Kidney tubule cell (primary cell): ENCODE data around the gene CXCL17.
"Not testable (repeated sequence)": the region's sequence is repeated elsewhere in the genome, so short reads cannot be mapped to it uniquely, and the experiment has no call there.

Experiments
- DNase-seq: peaks from one replicate; pipeline ENCODE4 v3.0.0-alpha.2; 2018; ENCODE audit warnings: low spot score

CXCL17 gene, protein sequence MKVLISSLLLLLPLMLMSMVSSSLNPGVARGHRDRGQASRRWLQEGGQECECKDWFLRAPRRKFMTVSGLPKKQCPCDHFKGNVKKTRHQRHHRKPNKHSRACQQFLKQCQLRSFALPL

GRCh38 chr19:42442833-42443232 is at the start of gene CXCL17:
CXCL17 (minus strand) TSS chr19:42442946; CDS start chr19:42442832, 114 bp downstream.
- no peak for DNase-seq

- DNase-seq, result no peak
Measured at GRCh38 chr19:42488783-42489521, 46.2 kb upstream of the CXCL17 start.

DNA sequence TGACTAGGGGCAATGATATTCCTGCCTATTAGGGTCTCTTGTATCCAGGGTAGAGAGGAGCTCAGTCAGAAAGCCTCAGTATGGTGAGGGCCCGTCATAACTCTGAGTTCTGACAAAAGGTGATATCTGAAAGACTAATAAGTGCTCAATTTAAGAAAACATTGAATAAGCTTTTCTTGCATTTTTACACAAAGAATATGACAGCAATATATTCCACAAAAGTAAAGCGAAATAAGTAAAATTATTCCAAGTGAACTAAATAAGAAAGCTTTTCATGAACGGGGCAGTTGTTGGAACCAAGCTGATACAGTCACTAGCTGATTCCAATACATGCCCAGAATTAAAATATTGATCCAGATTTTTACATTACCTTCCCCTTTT is 45.0 kb upstream of the CXCL17 start:
- no peak for DNase-seq

DNA sequence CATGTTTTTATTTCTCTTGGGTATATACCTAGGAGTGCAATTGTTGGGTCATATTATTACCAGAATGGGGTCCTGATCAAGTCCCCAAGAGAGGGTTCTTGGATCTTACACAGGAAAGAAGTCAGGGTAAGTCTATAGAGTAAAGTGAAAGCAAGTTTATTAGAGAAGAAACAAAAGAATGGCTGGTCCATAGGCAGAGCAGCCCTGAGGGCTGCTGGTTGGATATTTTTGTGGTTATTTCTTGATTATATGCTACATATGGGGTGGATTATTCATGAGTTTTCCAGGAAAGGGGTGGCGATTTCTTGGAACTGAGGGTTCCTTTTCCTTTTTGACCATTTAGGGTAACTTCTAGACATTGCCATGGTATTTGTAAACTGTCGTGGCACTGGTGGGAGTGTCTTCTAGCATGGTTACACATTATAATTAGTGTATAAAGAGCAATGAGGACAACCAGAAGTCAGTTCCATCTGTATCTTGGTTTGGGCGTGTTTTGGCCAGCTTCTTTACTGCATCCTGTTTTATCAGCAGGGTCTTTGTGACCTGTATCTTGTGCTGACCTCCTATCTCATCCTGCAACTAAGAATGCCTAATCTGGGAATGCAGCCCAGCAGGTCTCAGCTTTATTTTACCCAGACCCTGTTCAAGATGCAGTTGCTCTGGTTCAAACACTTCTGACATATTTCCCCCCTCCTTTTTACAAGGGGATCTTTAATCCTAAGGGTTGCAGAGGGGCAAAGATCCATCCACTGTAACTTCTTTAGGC is 44.5 kb upstream of the CXCL17 start:
- DNase-seq, result no peak

DNA sequence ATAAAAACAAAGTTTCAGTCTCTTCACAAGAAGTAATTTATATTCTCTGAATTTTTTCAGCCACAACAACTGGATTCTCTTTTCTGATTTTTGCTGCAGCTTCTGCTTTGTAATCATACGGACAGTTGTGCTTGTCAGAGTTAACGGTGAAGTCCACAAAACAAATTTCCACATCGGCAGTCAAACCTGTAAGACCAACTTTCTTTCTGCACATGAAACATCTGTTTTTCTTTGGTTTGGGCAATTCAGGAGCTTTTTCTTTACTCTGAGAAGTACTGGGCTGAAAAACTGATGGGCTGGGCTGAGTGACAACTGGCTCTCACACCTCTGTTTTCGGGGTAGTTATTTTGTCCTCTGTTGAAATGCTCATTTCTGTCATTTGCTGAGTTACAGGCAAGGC is 42.3 kb upstream of the CXCL17 start:
- not testable (repeated sequence) for DNase-seq

GRCh38 chr19:42480335-42481095 is 37.8 kb upstream of the CXCL17 start:
- peak; percentile 63 for DNase-seq

DNA sequence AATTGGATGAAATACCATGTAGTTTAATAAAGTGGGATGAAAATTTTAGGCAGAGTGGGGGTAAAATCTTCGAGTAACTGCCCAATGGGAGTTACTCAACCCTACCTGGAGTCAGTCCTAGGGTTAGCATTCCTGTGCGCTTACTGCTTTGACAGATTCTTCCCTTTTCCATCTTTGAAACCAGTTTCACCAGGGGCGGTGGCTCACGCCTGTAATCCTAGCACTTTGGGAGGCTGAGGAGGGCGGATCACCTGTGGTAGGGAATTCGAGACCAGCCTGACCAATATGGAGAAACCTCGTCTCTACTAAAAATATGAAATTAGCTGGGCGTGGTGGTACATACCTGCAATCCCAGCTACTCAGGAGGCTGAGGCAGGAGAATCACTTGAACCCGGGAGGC is 37.0 kb upstream of the CXCL17 start:
- DNase-seq, result no peak

- DNase-seq, result no peak
Measured at GRCh38 chr19:42478765-42479311, 36.1 kb upstream of the CXCL17 start.

GRCh38 chr19:42477933-42478332 is 35.2 kb upstream of the CXCL17 start:
- no peak for DNase-seq

- no peak for DNase-seq
Measured at GRCh38 chr19:42477117-42477516, 34.4 kb upstream of the CXCL17 start.

- DNase-seq, result no peak
Measured at GRCh38 chr19:42475366-42475765, 32.6 kb upstream of the CXCL17 start.

DNA sequence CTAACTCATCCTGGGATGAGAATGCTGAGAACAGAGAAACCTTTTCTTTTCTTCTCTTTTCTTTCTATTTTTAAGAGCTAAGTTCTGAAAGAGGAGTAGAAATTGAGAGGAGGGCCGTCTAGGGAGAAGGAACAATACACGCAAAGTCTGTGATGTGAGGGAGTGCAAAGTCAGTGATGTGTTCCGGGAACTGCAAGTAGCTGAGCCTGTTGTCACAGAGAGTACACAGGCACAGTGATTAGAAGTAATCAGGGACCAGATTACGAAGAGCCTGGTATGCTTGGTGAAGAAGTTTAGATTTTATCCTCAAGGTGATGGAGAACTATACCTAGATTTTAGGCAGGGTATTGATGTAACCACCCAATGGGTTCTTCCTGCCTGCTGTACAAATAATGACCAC is 32.0 kb upstream of the CXCL17 start:
- DNase-seq, result no peak

DNA sequence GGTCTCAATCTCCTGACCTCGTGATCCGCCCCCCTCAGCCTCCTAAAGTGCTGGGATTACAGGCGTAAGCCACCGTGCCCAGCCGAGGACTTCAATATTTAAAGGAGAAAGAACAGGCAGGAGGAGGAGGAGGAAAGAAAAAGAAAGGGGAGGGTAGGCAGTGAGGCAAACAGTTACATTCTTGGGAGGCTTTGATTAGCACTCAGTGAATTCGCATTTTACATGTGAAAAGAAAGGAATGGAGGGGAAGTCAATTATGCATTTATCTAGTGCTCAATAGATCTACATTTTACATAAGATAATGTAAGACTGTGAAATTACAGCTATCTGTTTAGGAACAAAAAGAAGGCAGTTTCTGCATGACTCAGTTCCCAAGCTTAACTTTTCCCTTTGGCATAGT is 30.9 kb upstream of the CXCL17 start:
- DNase-seq, result no peak

GRCh38 chr19:42472402-42473147 is 29.8 kb upstream of the CXCL17 start:
- no peak for DNase-seq

DNA sequence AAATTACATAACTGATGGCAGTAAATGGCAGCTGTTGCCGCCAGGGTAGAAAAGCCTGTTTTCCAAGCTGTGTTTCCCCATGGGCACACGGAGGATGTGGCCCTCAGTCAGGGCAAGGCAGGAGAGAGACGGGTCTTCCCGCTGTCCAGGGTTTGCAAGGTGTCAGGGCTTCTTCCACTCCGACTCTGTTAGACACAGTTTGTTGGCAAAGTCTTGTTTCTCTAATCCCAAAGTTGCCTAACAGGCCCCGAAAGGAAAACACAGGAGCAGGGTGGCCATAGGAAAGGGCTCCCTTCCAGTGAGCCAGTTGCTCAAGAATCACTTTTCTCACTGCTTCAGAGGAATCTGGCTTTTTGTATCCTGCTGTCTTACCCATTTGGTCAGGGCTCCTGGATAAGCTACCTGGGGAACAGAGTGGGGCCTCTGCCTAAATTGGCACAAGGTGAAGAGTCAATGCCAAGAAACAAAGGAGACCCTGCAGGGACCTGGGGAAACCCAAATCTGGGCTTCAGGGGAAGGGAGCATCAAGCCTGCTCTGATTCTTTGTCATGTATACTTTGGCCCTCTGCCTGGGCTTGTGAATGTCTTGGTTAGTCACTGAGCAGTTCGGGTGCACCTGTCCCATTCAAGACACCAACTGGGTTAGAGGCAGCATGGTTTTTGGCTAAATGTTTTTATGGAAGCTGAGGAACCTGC is 29.0 kb upstream of the CXCL17 start:
- DNase-seq, result no peak

GRCh38 chr19:42469311-42470235 is 26.8 kb upstream of the CXCL17 start:
- peak; percentile 41 for DNase-seq

DNA sequence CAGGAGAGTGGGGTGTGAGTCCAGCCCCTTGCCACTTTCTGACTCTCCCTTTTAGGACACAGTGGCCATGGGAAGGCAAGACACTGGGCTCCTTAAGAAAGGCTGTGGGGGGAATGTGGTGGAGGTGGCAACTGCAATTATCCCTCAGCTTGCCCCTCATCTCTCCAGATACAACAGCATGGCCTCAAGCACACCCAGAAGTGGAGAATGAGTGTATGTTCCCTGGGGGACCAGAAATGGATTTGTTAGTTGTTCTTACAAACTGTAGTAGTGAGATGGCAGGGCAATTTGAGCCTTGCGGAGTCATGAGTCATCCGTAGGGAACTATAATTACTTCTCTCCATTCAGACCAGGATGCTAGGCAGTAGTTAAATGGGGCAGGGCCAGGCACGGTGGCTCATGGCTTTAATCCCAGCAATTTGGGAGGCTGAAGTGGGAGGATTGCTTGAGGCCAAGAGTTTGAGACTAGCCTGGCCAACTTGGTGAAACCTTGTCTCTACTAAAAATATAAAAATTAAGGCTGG is 25.6 kb upstream of the CXCL17 start:
- peak; percentile 59 for DNase-seq

GRCh38 chr19:42467183-42467760 is 24.5 kb upstream of the CXCL17 start:
- DNase-seq, result no peak

DNA sequence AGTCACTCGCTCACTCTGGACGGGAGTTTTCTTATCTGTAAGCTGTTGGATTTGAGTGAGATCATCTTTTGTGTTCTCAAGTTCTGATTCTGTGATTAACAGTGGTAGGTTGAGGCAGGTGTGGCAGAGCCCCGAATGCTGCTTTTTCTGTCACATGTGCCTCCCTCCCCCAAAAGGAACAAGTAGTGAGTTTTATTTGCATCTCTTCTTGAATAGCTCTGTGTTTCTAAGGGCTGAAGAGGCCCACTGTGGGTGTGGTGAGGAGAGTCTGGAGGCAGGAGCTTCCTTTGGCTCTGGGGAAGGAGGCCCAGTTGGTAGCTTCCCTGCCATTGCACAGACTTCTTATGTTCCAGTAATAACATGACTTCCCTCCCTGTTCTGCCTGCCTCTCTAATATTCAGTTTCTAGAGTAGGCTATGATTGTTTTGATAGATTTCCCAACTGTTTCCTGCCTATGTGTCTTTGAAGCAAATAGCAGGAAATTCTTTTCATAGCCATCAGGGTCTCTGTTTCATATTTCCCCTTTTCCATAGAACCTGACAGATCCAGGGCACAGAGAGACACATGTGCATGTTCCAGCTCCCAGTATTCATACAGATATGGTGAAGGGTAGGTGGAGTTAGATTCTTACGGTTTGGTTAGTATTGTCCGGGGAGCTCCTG is 23.9 kb upstream of the CXCL17 start:
- no peak for DNase-seq
